HK-2 (cell line): ENCODE results near the gene CRB2.

Source experiments
- DNase-seq: peaks from one replicate; pipeline ENCODE4 v3.0.0-alpha.2; 2018; ENCODE audit not compliant: unreplicated experiment

Gene CRB2

GRCh38 chr9:123347289-123348060 lies 8.5 kb upstream of the CRB2 start:
- no peak for DNase-seq

GRCh38 chr9:123348317-123348992 lies 7.5 kb upstream of the CRB2 start:
- DNase-seq: no peak

- no peak for DNase-seq
Observed at GRCh38 chr9:123349033-123349432, 7.0 kb upstream of the CRB2 start.

- peak; percentile 68 for DNase-seq
Observed at GRCh38 chr9:123349691-123350480, 6.1 kb upstream of the CRB2 start.

GRCh38 chr9:123350590-123351310 lies 5.2 kb upstream of the CRB2 start:
- DNase-seq: peak; percentile 45

- no peak for DNase-seq
Observed at GRCh38 chr9:123353041-123353440, 3.0 kb upstream of the CRB2 start.

- DNase-seq: peak; percentile 71
Observed at GRCh38 chr9:123353984-123354591, 1.9 kb upstream of the CRB2 start.

- no peak for DNase-seq
Observed at GRCh38 chr9:123354806-123355508, 1.0 kb upstream of the CRB2 start.

- DNase-seq: no peak
Observed at GRCh38 chr9:123356851-123357742, 1.1 kb downstream of the CRB2 start.

GRCh38 chr9:123357743-123358059 lies 1.7 kb downstream of the CRB2 start:
- DNase-seq: no peak

- DNase-seq: no peak
Observed at GRCh38 chr9:123358181-123358905, 2.3 kb downstream of the CRB2 start.

- no peak for DNase-seq
Observed at GRCh38 chr9:123359106-123359505, 3.1 kb downstream of the CRB2 start.

GRCh38 chr9:123359546-123359945 lies 3.5 kb downstream of the CRB2 start:
- no peak for DNase-seq

- DNase-seq: no peak
Observed at GRCh38 chr9:123360161-123361085, 4.4 kb downstream of the CRB2 start.

- DNase-seq: no peak
Observed at GRCh38 chr9:123361086-123361730, 5.2 kb downstream of the CRB2 start.

GRCh38 chr9:123361731-123362510 lies 5.9 kb downstream of the CRB2 start:
- DNase-seq: no peak

GRCh38 chr9:123362856-123363255 lies 6.9 kb downstream of the CRB2 start:
- DNase-seq: no peak
